Vagina (tissue), 2 donors: ENCODE measurements around the gene CSTB. TPM values are rescaled to one million over a fixed set of nuclear protein-coding genes. Genes with fewer than 3 reads are reported as not detected.

Experiments
- DNase-seq, 2 donors: peaks; one replicate each; pipeline ENCODE4 v3.0.0-alpha.2; 2017; ENCODE audit errors: extremely low spot score in 2 of 2
- H3K27ac ChIP-seq: fragments of 200-600 bp; sonication (generic); one replicate; pipeline ENCODE4 v1.5.1; 2019
- H3K27me3 ChIP-seq: fragments of 200-600 bp; sonication (generic); one replicate; pipeline ENCODE4 v1.5.1; 2019
- H3K36me3 ChIP-seq, 2 donors: fragments of 200-600 bp; sonication (generic); one replicate each; pipeline ENCODE4 v1.5.1; 2017 to 2019
- H3K4me1 ChIP-seq: fragments of 200-600 bp; sonication (generic); one replicate; pipeline ENCODE4 v1.5.1; 2019
- H3K4me3 ChIP-seq, 2 donors: fragments of 200-600 bp; sonication (generic); 1 replicate in 1 of 2; 2 replicates in 1 of 2; pipeline ENCODE4 v1.5.1; 2016 to 2019
- H3K9me3 ChIP-seq: fragments of 200-600 bp; sonication (generic); one replicate; pipeline ENCODE4 v1.5.1; 2019
- CTCF ChIP-seq, 3 experiments: fragments of 450-650 bp in 2 of 3; fragments of 200-600 bp in 1 of 3; sonication (generic) in 1 of 3; IDR thresholded peaks; one replicate each; pipeline ENCODE4 v1.5.1; 2017 to 2019; ENCODE audit warnings: antibody characterized with exemption in 3 of 3, mild to moderate bottlenecking in 2 of 3, moderate library complexity in 2 of 3
- POLR2A ChIP-seq, 2 donors: fragments of 450-650 bp; IDR thresholded peaks; one replicate each; pipeline ENCODE4 v1.6.1; 2017; ENCODE audit warnings: antibody characterized with exemption in 2 of 2, mild to moderate bottlenecking in 2 of 2, moderate library complexity in 2 of 2
- POLR2AphosphoS5 ChIP-seq, 2 donors: sonication (generic); formaldehyde crosslinking; IDR thresholded peaks; one replicate each; pipeline ENCODE4 v1.9.0; 2017; ENCODE audit warnings: antibody characterized with exemption in 2 of 2, mild to moderate bottlenecking in 2 of 2, low read depth in 1 of 2; ENCODE audit not compliant: insufficient read depth in 1 of 2
- intact Hi-C: fragments of 100-400 bp; cut with DNase I; formaldehyde crosslinking; loops from one replicate; pipeline ENCODE4 v1.15.1; 2023
- total RNA-seq: library from RNA; depleted of rRNA; stranded (reverse); fragments of >200 nt; gene quantifications from one replicate; pipeline ENCODE4 v1.2.3, GENCODE V29; 2016

CSTB gene
- total RNA-seq, 1 donor from 2014 or later: 173 TPM

GRCh38 chr21:43770066-43770655 is 5.9 kb downstream of the CSTB start:
- intact Hi-C loops: loop anchor here (10.0 kb wide), 1 partner anchor 45 kb away; no protein-coding TSS in a partner anchor
- no peak for TF ChIP-seq POLR2A (IDR thresholded peaks at IDR 0.05)
- TF ChIP-seq POLR2AphosphoS5 (IDR thresholded peaks at IDR 0.05; ENCODE audit: insufficient read depth in 1 of 2, low read depth in 1 of 2): no peak
- no peak for TF ChIP-seq CTCF (IDR thresholded peaks at IDR 0.05)

GRCh38 chr21:43769325-43769958 is 6.7 kb downstream of the CSTB start:
- intact Hi-C loops: no loop called here

More at GRCh38 chr21:43770066-43770655, 5.9 kb downstream of the CSTB start:
- H3K36me3 ChIP-seq: peaks cover 0 to 20% of the 10 kb centered on the region in 2 donors
- no peaks in the 10 kb centered on the region for H3K27me3 ChIP-seq
- H3K27ac ChIP-seq: no peak overlapping the region
- no peak for DNase-seq
- peaks cover 39% of the 10 kb centered on the region for H3K4me1 ChIP-seq
- no peaks in the 10 kb centered on the region for H3K9me3 ChIP-seq
- no peak overlapping the region for H3K4me3 ChIP-seq

GRCh38 chr21:43768868-43769167 is 7.3 kb downstream of the CSTB start:
- Histone ChIP-seq H3K27ac (peak overlapping the region; percentile 57), H3K4me1 (peaks cover 40% of the 10 kb centered on the region)
- intact Hi-C loops: no loop called here

More at GRCh38 chr21:43769325-43769958, 6.7 kb downstream of the CSTB start:
- H3K27me3 ChIP-seq: no peaks in the 10 kb centered on the region
- H3K36me3 ChIP-seq: peaks cover 0 to 18% of the 10 kb centered on the region in 2 donors
- TF ChIP-seq POLR2AphosphoS5 (IDR thresholded peaks at IDR 0.05; ENCODE audit: insufficient read depth in 1 of 2, low read depth in 1 of 2) (no peak), CTCF (IDR thresholded peaks at IDR 0.05) (no peak), POLR2A (IDR thresholded peaks at IDR 0.05) (no peak)
- no peak for DNase-seq
- no peak overlapping the region for H3K27ac ChIP-seq
- H3K4me1 ChIP-seq: peaks cover 39% of the 10 kb centered on the region
- no peaks in the 10 kb centered on the region for H3K9me3 ChIP-seq
- no peak overlapping the region for H3K4me3 ChIP-seq

GRCh38 chr21:43767984-43768867 is 7.9 kb downstream of the CSTB start:
- TF ChIP-seq POLR2A (IDR thresholded peaks at IDR 0.05) (no peak), CTCF (IDR thresholded peaks at IDR 0.05) (no peak), POLR2AphosphoS5 (IDR thresholded peaks at IDR 0.05; ENCODE audit: insufficient read depth in 1 of 2, low read depth in 1 of 2) (peak; percentile 33 to 77)
- H3K36me3 ChIP-seq: peaks cover 0 to 6% of the 10 kb centered on the region in 2 donors
- no peaks in the 10 kb centered on the region for H3K27me3 ChIP-seq
- H3K27ac ChIP-seq: peak overlapping the region; percentile 57
- no peak overlapping the region for H3K4me3 ChIP-seq
- DNase-seq: no peak
- H3K4me1 ChIP-seq: peaks cover 41% of the 10 kb centered on the region
- no peaks in the 10 kb centered on the region for H3K9me3 ChIP-seq
- intact Hi-C loops: no loop called here

More at GRCh38 chr21:43768868-43769167, 7.3 kb downstream of the CSTB start:
- Histone ChIP-seq H3K9me3 (no peaks in the 10 kb centered on the region), H3K36me3 (peaks cover 0 to 12% of the 10 kb centered on the region in 2 donors), H3K27me3 (no peaks in the 10 kb centered on the region), H3K4me3 (no peak overlapping the region)
- TF ChIP-seq POLR2A (IDR thresholded peaks at IDR 0.05) (no peak), POLR2AphosphoS5 (IDR thresholded peaks at IDR 0.05; ENCODE audit: insufficient read depth in 1 of 2, low read depth in 1 of 2) (no peak), CTCF (IDR thresholded peaks at IDR 0.05) (no peak)
- DNase-seq: no peak
